Choroid plexus epithelial cell (primary cell): ENCODE results near the gene FOXN1.

Source experiments
- DNase-seq: peaks from one replicate; pipeline ENCODE4 v3.0.0-alpha.2; 2010; ENCODE audit warnings: low read depth
- H3K4me3 ChIP-seq: 2 replicates; pipeline ENCODE4 v1.5.1; 2011; ENCODE audit warnings: low read depth, mild to moderate bottlenecking, control low read depth, low read length, moderate library complexity
- CTCF ChIP-seq: conservative IDR thresholded peaks from 2 replicates; pipeline ENCODE4 v1.5.1; 2011; ENCODE audit warnings: low read depth, mild to moderate bottlenecking, control low read depth, inconsistent platforms, low read length, moderate library complexity

The FOXN1 gene

GRCh38 chr17:28547623-28548416, 41.7 kb downstream of the FOXN1 start:
- peak; percentile 77 for DNase-seq
- peak; percentile 89 for TF ChIP-seq CTCF
- H3K4me3 ChIP-seq: no peak overlapping the region

- DNase-seq: no peak
- TF ChIP-seq CTCF: no peak
- H3K4me3 ChIP-seq: no peak overlapping the region
Observed at GRCh38 chr17:28548417-28549130, 42.4 kb downstream of the FOXN1 start.

- no peak for DNase-seq
- no peak for TF ChIP-seq CTCF
- H3K4me3 ChIP-seq: no peak overlapping the region
Observed at GRCh38 chr17:28549236-28550132, 43.3 kb downstream of the FOXN1 start.

- no peak overlapping the region for H3K4me3 ChIP-seq
- no peak for DNase-seq
- no peak for TF ChIP-seq CTCF
Observed at GRCh38 chr17:28550858-28551257, 44.7 kb downstream of the FOXN1 start.

GRCh38 chr17:28551421-28552175, 45.5 kb downstream of the FOXN1 start:
- TF ChIP-seq CTCF: no peak
- peak overlapping the region; percentile 80 for H3K4me3 ChIP-seq
- peak; percentile 25 for DNase-seq
